ENCODE data around the gene DNMBP. TPM values are rescaled to one million over a fixed set of nuclear protein-coding genes. Genes with fewer than 3 reads are reported as not detected.

DNMBP gene
- total and polyA plus RNA-seq, 2 donors (not counting 3 experiments of a cell fraction or from before 2014, with no cell fraction given): 32.0 to 53.4 TPM

- H3K27me3 ChIP-seq (ENCODE audit: control insufficient read depth in 2 of 2, insufficient read depth in 2 of 2, low read length in 2 of 2): peaks cover 18 to 21% of the 10 kb centered on the region in 2 experiments
- H3K36me3 ChIP-seq (ENCODE audit: control insufficient read depth in 2 of 2, extremely low read depth in 1 of 2, insufficient read depth in 2 of 2, low read length in 2 of 2): no peaks in the 10 kb centered on the region
- H3K79me2 ChIP-seq (ENCODE audit: control insufficient read depth, insufficient read depth, low read length): no peaks in the 10 kb centered on the region
- TF ChIP-seq MYC (IDR thresholded peaks at IDR 0.05; ENCODE audit: low read depth, low read length): no peak
- no peak for TF ChIP-seq POLR2A (IDR thresholded peaks at IDR 0.05; ENCODE audit: low read depth, low read length)
- no peak for TF ChIP-seq EZH2 (IDR thresholded peaks at IDR 0.05; ENCODE audit: borderline replicate concordance, low read depth, low read length, severe bottlenecking)
- no peak for TF ChIP-seq CTCF (IDR thresholded peaks at IDR 0.05; ENCODE audit: extremely low read depth in 1 of 2, insufficient read depth in 1 of 2, low read depth in 1 of 2, low read length in 2 of 2)
- no peak for TF ChIP-seq GATA2 (IDR thresholded peaks at IDR 0.05; ENCODE audit: insufficient read depth, insufficient read length, low read depth, low read length)
- TF ChIP-seq JUN (IDR thresholded peaks at IDR 0.05; ENCODE audit: borderline replicate concordance, insufficient read depth, insufficient read length, low read depth): no peak
- TF ChIP-seq FOS (IDR thresholded peaks at IDR 0.05; ENCODE audit: borderline replicate concordance, insufficient read depth, low read length): no peak
- no peak for TF ChIP-seq MAX (IDR thresholded peaks at IDR 0.05; ENCODE audit: insufficient read depth, insufficient read length)
- no peak for TF ChIP-seq POLR2AphosphoS5 (IDR thresholded peaks at IDR 0.05; ENCODE audit: insufficient read depth, low read depth, low read length)
- FAIRE-seq: peak; percentile 28
- no peak for DNase-seq (ENCODE audit: low read depth, low spot score)
- H3K4me1 ChIP-seq (ENCODE audit: control insufficient read depth, extremely low read depth, insufficient read depth, low read length): no peaks in the 10 kb centered on the region
- BruUV-seq (replicated peaks): no TSS peak
- H3K9me3 ChIP-seq (replicated peaks; ENCODE audit: control insufficient read depth, insufficient read depth, low read length): no peaks in the 10 kb centered on the region
- POLR2A ChIA-PET: no interaction called here
- no peak overlapping the region for H2AFZ ChIP-seq (ENCODE audit: low read depth, low read length)
- no peak overlapping the region for H3K27ac ChIP-seq (ENCODE audit: insufficient read depth, low read depth, low read length)
- H3K4me2 ChIP-seq (ENCODE audit: insufficient read depth, low read length): no peak overlapping the region
- H4K20me1 ChIP-seq (replicated peaks; ENCODE audit: control insufficient read depth, extremely low read depth, insufficient read depth, low read length): no peaks in the 10 kb centered on the region
- H3K4me3 ChIP-seq (replicated peaks in 1 of 3; ENCODE audit: insufficient read depth in 1 of 3, low read depth in 1 of 3, low read length in 3 of 3): no peak overlapping the region
- intact Hi-C loops (cut with micrococcal nuclease): no loop called here
- no peaks in the 10 kb centered on the region for H3K9me1 ChIP-seq (replicated peaks; ENCODE audit: control insufficient read depth, extremely low read depth, insufficient read depth, low read length)
- H3K9ac ChIP-seq (replicated peaks; ENCODE audit: extremely low read depth, insufficient read depth, low read length): no peak overlapping the region
- CTCF ChIA-PET: interaction anchor here (1.2 to 2.7 kb wide), 2 partner anchors 8 to 208 kb away, joined by 5 to 13 read pairs; no protein-coding TSS in a partner anchor
- dilution Hi-C loops (cut with MboI; ENCODE audit: extremely low pct_ligation_motif_present, low sequenced_read_pairs): no loop called here
These were observed 44.1 kb upstream of the DNMBP start for GRCh38 chr10:100053686-100054460.

All from endothelial cell of umbilical vein (primary cell).